H1 (cell line): Measurements from ENCODE around the gene MORN5. TPM values are rescaled to one million over a fixed set of nuclear protein-coding genes. Genes with fewer than 3 reads are reported as not detected.
A peak's percentile ranks its signal among the peaks of the same experiment; 100 is the strongest.

Experiments used
- ASH2L ChIP-seq: fragments of 200-600, 300-600 bp; sonication (generic); IDR thresholded peaks from one replicate; pipeline ENCODE4 v1.7.1; 2017; ENCODE audit warnings: low read length
- ATF3 ChIP-seq: IDR thresholded peaks from 2 replicates; pipeline ENCODE4 v1.6.1; 2011; ENCODE audit warnings: low read depth, mild to moderate bottlenecking, low read length; ENCODE audit not compliant: insufficient read depth
- BACH1 ChIP-seq: IDR thresholded peaks from 2 replicates; pipeline ENCODE4 v1.6.1; 2012; ENCODE audit warnings: low read length, improper control_type of control experiment
- BRCA1 ChIP-seq: IDR thresholded peaks from 2 replicates; pipeline ENCODE4 v1.6.1; 2012; ENCODE audit warnings: low read depth, low read length, improper control_type of control experiment
- CEBPB ChIP-seq: IDR thresholded peaks from 2 replicates; pipeline ENCODE4 v1.6.1; 2012; ENCODE audit warnings: low read depth, low read length
- CHD2 ChIP-seq: IDR thresholded peaks from 2 replicates; pipeline ENCODE4 v1.6.1; 2012; ENCODE audit warnings: low read length, improper control_type of control experiment
- CREB1 ChIP-seq: IDR thresholded peaks from 2 replicates; pipeline ENCODE4 v1.6.1; 2012; ENCODE audit warnings: inconsistent platforms
- CTBP2 ChIP-seq: IDR thresholded peaks from 2 replicates; pipeline ENCODE4 v1.7.0; 2011; ENCODE audit warnings: borderline replicate concordance, mild to moderate bottlenecking, moderate library complexity, mixed read lengths, low read length; ENCODE audit not compliant: insufficient read depth, insufficient read length
- E2F6 ChIP-seq: IDR thresholded peaks from 2 replicates; pipeline ENCODE4 v1.6.1; 2012; ENCODE audit warnings: inconsistent platforms
- KDM1A ChIP-seq: fragments of 200-600, 300-600 bp; sonication (generic); IDR thresholded peaks from 2 replicates; pipeline ENCODE4 v1.7.1; 2016; ENCODE audit warnings: mild to moderate bottlenecking, low read length, borderline replicate concordance
- KDM5A ChIP-seq: fragments of 200-600 bp; IDR thresholded peaks from 2 replicates; pipeline ENCODE4 v1.7.1; 2012; ENCODE audit warnings: mild to moderate bottlenecking, low read length, inconsistent platforms, mixed read lengths
- MAFK ChIP-seq: IDR thresholded peaks from 2 replicates; pipeline ENCODE4 v1.6.1; 2012; ENCODE audit warnings: low read depth, mild to moderate bottlenecking, improper control_type of control experiment, low read length
- PHF8 ChIP-seq: fragments of 200-600 bp; sonication (generic); conservative IDR thresholded peaks from 2 replicates; pipeline ENCODE4 v1.7.1; 2012; ENCODE audit warnings: low read depth, mild to moderate bottlenecking, inconsistent platforms, low read length, moderate library complexity
- POU5F1 ChIP-seq: IDR thresholded peaks from 2 replicates; pipeline ENCODE4 v1.6.1; 2011; ENCODE audit warnings: low read depth, mild to moderate bottlenecking, low read length, moderate library complexity
- RAD21 ChIP-seq, 2 experiments: IDR thresholded peaks in 1 of 2; conservative IDR thresholded peaks in 1 of 2; 2 replicates each; pipeline ENCODE4 v1.6.1; 2011; ENCODE audit warnings: low read depth in 2 of 2, low read length in 2 of 2, improper control_type of control experiment in 1 of 2, inconsistent platforms in 1 of 2, mild to moderate bottlenecking in 1 of 2, moderate library complexity in 1 of 2
- SAP30 ChIP-seq: fragments of 300-600 bp; sonication (generic); IDR thresholded peaks from 2 replicates; pipeline ENCODE4 v1.7.1; 2012; ENCODE audit warnings: low read length, moderate library complexity, mild to moderate bottlenecking, inconsistent platforms; ENCODE audit not compliant: insufficient read depth, insufficient replicate concordance
- SP2 ChIP-seq: IDR thresholded peaks from 2 replicates; pipeline ENCODE4 v1.6.1; 2012; ENCODE audit warnings: mild to moderate bottlenecking, low read length, inconsistent platforms
- TBP ChIP-seq: IDR thresholded peaks from 2 replicates; pipeline ENCODE4 v1.6.1; 2011; ENCODE audit warnings: low read depth, low read length, improper control_type of control experiment
- polyA plus RNA-seq, 7 experiments: library from polyadenylated mRNA; depleted of rRNA in 3 of 7; stranded (reverse) in 5 of 7; unstranded in 2 of 7; fragments of >200 nt in 5 of 7; fragments of 200-250 nt in 2 of 7; gene quantifications; 1 replicate in 5 of 7; 2 replicates in 1 of 7; 4 replicates in 1 of 7; pipeline versions ENCODE4 v1.2.1 to v1.2.3, GENCODE V29; 2011 to 2013; ENCODE audit warnings: missing spikeins in 2 of 7, mixed read lengths in 2 of 7
- total RNA-seq: library from RNA; stranded (reverse); fragmentation: NEBNext Ultra II Directional; extraction: Animal tissue kit (Norgen Biotek cat#: 25700); gene quantifications from 2 replicates; pipeline ENCODE4 v1.2.1, GENCODE V29; 2021

The MORN5 gene
- total and polyA plus RNA-seq, 2 of the 8 experiments (the other 6 are each of a cell fraction or from before 2014, with no cell fraction given): not detected

- TF ChIP-seq ASH2L (no peak), PHF8 (no peak), MAFK (no peak), KDM1A (no peak), CREB1 (no peak), BACH1 (no peak), RAD21 (IDR thresholded peaks at IDR 0.05 in 1 of 2, conservative IDR thresholded peaks at IDR 0.05 in 1 of 2; ENCODE audit: low read depth in 2 of 2, low read length in 2 of 2) (no peak), E2F6 (peak; percentile 25; the same call in 1 of the 2 replicates), SP2 (no peak), TBP (no peak), BRCA1 (no peak), CTBP2 (no peak), CHD2 (no peak), KDM5A (no peak), CEBPB (no peak), ATF3 (no peak), SAP30 (no peak), POU5F1 (no peak)
These were observed 57.2 kb downstream of the MORN5 start (continued) for GRCh38 chr9:122216798-122217418.
